Measurements from ENCODE around the gene POU2AF1.

DNA sequence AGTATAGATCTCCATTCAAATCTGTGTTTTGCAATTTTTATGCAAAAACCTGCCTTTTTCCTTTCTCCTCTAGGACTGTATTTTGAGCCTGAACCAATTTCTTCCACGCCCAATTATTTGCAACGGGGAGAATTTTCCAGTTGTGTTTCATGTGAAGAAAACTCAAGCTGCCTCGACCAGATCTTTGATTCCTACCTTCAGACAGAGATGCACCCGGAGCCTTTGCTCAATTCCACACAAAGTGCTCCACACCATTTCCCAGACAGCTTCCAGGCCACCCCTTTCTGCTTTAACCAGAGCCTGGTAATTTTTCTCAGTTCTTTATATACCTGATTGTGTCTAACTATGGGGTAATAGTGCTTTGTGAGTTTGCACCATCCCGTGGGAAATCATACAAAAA is 72.8 kb downstream of the POU2AF1 start:
- TF ChIP-seq ZNF672 (CRISPR knock-in tag; IDR thresholded peaks at IDR 0.05) (no peak), ZNF670 (CRISPR knock-in tag; IDR thresholded peaks at IDR 0.05; ENCODE audit: borderline replicate concordance) (no peak), SP2 (CRISPR knock-in tag; IDR thresholded peaks at IDR 0.05) (no peak)
- TF ChIP-seq, protein P1, sequence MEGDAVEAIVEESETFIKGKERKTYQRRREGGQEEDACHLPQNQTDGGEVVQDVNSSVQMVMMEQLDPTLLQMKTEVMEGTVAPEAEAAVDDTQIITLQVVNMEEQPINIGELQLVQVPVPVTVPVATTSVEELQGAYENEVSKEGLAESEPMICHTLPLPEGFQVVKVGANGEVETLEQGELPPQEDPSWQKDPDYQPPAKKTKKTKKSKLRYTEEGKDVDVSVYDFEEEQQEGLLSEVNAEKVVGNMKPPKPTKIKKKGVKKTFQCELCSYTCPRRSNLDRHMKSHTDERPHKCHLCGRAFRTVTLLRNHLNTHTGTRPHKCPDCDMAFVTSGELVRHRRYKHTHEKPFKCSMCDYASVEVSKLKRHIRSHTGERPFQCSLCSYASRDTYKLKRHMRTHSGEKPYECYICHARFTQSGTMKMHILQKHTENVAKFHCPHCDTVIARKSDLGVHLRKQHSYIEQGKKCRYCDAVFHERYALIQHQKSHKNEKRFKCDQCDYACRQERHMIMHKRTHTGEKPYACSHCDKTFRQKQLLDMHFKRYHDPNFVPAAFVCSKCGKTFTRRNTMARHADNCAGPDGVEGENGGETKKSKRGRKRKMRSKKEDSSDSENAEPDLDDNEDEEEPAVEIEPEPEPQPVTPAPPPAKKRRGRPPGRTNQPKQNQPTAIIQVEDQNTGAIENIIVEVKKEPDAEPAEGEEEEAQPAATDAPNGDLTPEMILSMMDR (CRISPR knock-in tag; IDR thresholded peaks at IDR 0.05), result no peak
